NOMO-1 (cell line): ENCODE measurements around the gene AVP.
"Not testable (repeated sequence)": the region's sequence is repeated elsewhere in the genome, so short reads cannot be mapped to it uniquely, and the experiment has no call there.

ENCODE experiments used
- DNase-seq, 2 experiments: peaks; one replicate each; lab custom pipeline; 2025; ENCODE audit not compliant: unreplicated experiment in 2 of 2; lab: John Stamatoyannopoulos, UW

AVP gene

GRCh38 chr20:3084986-3085360 is 449 bp upstream of the AVP start:
- no peak for DNase-seq

DNA sequence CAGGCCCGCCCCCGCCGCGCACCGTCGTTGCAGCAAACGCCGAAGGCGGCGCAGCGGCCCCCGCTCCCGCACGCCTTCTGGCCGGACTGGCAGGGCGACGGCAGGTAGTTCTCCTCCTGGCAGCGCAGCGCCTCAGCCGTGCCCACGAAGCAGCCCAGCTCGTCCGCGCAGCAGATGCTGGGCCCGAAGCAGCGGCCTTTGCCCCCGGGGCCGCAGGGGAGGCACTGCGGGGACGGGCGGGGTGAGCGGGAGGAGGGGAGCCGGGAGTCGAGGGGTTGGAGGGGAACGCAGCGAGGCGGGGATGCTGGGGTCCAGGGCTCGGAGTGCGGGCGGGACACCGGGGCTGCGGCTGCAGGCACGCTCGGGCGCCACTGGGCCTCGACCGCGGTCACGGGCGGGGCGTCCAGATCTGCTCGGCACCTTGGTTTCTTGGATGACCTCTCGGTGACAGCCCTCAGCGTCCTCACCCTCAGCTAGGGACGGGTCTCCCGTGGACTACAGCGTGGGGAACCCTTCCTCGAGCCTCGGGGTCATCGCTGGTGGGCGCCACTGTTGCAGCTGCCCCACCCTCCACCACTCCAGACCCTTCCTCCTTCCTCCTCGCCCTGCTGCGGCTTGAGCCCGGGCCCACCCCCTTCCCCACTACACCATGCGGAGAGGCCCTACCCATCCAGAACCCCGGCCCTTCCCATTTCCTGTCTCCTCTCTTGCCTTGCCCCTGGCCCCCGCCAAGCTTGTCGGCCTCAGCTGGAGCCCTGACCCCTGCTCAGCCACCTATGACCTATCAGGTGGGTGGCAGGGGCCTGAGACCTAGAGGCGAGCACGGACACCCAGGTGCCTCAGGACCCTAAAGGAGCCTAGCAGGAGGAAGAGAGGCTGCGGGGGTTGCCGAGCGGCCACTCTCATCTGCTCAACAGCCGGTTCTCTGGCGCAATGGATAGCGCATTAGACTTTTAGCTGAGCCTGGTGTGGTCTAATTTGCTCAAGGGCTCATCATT is 1.3 kb downstream of the AVP start:
- no peak for DNase-seq

DNA sequence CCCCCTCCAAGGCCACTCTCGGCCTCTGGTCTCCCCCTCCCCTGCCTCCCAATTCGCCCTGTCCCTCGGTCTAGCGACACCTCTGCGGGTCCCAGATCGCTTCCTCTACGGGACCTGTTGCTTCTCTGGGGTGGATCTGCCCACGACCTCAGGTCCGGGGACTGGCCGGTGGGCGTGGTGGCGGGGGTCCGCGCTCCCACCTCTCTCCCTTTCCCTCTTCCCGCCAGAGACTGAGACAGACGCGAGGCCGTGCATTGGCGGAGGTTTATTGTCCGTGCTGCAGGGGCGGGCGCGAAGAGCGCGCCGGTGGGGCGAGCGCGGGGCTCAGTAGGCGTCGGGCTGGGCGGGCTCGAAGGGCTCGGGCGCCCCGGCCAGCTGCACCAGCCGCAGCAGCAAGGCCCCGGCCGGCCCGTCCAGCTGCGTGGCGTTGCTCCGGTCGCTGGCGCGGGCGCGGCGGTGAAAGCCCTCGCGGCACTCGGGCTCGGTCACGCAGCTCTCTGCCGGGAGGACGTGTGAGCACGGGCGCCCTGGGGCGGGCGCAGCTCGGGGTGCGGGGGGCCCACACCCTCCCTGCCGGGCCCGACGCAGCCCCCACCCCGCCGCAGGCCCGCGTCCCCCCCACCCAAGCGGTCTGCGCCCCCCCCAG is 2.1 kb downstream of the AVP start:
- DNase-seq, result no peak

- DNase-seq, result no peak
These were observed 2.9 kb downstream of the AVP start for GRCh38 chr20:3081641-3082040.

DNA sequence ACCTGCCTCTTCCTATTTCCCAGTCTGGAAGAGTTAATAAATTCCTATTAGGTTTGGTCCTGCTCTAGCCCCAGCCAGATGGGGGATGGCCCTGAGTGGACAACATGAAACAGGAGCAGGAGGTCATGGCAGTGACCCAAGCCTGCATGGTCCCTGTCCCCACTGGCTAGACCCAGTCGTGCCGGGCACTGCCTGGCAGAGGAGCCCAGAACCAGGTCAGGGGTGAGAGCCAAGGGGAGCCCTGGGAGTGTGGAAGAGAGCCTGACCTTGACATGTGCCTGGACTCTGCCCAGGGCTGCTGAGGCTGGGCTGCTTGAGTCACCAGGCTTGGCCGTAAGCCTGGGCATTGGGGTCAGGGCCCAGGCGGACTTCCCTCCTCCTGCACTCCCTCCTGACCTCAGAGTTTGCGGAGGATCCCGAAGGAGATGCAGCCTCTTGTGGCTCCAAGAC is 3.6 kb downstream of the AVP start:
- DNase-seq, result no peak

DNA sequence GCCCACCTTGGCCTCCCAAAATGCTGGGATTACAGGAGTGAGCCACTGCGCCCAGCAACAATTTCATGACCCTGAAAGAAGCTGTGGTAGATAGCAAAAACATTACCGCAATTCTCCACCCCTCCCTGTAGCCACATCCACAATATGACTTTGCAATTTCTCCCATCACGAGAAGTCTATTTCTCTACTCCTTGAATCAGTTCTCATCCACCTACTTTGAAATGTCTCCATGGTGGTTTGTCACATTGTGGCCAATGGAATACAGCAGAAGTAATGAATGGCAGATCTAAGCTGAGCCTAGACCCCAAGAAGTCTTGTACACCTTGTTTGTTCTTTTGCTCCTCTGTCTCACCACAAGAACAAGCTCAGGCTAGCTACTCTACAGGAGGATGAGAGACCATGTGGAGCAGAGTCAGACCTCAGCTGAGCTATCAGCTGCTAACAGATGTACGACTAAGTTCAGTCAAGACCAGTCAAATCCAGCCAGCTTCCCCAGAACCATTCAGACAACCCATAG is 6.8 kb downstream of the AVP start:
- peak; percentile 13 to 23 for DNase-seq

GRCh38 chr20:3075315-3075714 is 9.2 kb downstream of the AVP start:
- DNase-seq, result not testable (repeated sequence)

GRCh38 chr20:3074812-3075211 is 9.7 kb downstream of the AVP start:
- peak; percentile 11 to 19 for DNase-seq

GRCh38 chr20:3073251-3073643 is 11.3 kb downstream of the AVP start:
- not testable (repeated sequence) for DNase-seq

DNA sequence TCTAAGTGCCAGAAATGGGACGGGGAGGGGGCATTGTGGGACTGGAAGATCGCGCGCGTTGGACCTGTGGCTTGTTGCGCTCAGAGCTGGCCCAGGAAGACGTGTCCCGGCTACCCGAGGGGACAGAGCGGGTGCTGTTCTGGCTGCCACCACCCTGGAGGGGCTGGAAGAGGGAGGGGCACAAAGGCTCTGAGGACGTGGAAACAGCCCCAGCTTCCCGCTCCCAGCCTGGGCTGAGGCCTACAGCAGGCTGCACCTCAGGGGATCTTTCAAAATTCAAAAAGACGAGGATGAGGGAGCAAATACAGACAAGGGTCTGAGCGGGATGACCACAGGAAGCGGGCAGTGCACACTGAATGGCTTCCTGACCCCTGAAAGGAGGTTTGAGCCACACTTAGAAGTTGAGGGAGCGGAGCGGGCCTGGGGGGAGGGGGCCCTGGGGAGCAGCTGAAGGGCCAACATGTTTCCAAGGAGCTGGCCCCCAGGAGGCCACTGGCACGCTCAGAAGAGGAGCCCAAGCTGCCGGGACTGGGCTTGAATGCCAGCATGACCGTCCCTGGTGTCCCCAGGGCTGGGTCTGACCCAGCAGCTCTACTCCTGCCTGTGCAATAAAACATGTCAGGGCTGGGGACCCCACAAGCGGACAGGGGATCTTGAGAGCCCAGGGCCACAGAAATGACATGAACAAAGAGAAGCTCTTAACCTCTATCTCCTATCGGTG is 11.8 kb downstream of the AVP start:
- DNase-seq, result no peak

DNA sequence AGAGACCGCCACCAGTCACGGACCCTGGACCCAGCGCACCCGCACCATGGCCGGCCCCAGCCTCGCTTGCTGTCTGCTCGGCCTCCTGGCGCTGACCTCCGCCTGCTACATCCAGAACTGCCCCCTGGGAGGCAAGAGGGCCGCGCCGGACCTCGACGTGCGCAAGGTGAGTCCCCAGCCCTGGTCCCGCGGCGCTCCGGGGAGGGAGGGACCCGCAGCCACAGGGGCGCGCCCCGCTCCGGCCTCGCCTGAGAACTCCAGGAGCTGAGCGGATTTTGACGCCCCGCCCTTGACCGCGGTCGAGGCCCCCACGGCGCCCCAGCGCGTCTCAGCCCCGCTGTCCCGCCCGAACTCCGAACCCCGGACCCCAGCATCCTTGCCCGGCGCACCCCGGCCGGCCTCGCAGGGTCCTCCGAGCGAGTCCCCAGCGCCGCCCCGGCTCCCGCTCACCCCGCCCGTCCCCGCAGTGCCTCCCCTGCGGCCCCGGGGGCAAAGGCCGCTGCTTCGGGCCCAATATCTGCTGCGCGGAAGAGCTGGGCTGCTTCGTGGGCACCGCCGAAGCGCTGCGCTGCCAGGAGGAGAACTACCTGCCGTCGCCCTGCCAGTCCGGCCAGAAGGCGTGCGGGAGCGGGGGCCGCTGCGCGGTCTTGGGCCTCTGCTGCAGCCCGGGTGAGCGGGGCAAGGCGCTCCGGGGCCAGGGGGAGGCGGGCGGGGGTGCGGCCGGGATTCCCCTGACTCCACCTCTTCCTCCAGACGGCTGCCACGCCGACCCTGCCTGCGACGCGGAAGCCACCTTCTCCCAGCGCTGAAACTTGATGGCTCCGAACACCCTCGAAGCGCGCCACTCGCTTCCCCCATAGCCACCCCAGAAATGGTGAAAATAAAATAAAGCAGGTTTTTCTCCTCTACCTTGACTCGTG is 12.7 kb downstream of the AVP start, which contains the start of gene OXT:
Gene OXT, plus strand, starts transcription at position 11 of the 920 bp plus-strand sequence. Its CDS starts 36 bp downstream, at position 47.
- peak; percentile 9 to 24 for DNase-seq

GRCh38 chr20:3071266-3071609 is 13.3 kb downstream of the AVP start:
- DNase-seq, result no peak

GRCh38 chr20:3070725-3071124 is 13.8 kb downstream of the AVP start:
- DNase-seq, result no peak

DNA sequence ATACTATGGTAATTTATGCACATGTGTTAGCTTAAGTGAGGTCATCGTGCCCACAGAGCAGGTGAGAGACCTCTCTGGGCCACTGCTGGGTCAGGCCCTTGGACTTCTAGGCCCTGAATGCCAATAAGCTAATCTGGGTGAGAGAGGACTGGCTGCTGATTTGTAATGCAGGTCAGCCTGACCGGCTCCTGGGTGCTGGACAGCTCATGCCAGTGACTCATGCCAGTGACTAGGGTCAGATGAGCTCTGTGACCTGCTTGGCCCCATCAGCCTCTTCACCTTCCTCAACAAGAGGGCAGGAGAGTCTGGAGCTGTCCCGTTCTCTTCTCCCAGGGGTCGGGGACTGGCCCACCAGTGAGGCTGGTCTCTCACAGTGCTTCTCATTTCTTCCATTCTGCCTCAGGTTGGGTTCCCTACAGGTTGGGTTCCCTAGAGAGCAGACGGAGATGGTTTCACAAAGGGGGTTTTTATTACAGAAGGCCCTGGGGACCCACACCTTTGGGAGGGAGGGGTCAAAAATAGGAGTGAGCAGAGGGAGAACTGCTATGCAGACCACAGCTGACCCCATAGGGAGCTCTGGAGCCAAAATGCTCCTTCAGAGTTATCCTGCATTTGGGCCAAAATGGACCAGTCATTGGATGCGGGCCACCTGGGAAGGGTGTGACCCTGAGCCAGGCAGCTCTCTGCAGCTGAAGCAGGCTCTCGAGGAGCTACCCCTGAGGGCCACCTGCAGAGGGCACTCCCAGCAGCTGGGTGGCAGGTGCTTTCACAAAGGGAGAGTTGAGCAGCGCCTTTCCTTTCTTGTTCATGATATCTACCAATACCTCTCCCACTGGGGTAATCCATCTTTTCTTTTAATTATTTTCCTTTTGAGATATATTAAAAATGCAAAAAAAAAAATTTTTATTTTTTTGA is 15.3 kb downstream of the AVP start:
- no peak for DNase-seq

DNA sequence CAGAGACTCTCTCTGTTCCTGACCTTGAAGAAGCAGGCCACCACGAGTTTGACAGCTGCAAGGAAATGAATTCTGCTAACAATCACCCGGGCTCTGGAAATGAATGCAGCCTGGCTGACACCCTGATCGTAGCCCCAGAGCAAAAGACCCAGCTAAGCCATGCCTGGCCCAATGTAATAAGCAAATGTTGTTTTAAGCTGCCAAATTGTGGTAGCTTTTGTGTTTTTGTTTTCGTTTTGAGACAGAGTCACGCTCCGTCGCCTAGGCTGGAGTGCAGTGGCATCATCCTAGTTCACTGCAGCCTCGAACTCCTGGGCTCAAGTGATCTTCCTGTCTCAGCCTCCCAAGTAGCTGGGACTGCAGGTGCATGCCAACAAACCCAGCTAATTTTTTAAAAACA is 16.4 kb downstream of the AVP start:
- no peak for DNase-seq

DNA sequence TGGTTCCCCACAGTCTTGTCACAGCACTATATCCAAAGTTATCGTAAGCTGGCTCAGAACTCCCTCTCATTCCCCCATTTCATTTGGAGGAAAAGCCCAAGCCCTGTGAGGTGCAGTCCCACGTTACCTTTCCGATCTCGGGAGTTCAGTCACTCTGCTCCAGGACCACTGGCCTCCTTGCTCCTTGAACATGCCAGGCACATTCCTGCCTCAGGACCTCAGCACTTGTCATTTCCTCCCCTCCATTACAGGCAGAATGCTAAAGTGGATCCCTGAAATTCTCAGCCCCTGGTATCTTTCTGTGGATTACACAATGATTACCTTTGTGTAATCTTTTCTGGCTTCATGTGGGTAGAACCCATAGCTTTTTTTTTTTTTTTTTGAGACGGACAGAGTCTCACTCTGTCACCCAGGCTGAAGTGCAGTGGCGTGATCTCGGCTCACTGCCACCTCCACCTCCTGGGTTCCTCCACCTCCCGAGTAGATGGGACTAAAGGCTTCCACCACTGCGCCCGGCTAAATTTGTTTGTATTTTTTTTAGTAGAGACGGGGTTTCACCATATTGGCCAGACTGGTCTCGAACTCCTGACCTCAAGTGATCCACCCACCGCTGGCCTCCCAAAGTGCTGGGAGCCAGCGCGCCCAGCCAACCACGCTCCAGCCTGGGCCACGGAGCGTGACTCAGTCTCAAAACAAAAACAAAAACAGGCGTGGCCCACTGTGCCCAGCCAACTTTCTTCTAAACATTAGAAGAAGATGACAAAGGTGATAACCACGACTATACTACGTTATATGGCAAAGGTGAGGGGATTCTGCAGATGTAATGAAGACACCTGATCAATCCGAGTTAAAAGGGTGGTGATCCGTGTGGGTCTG is 17.1 kb downstream of the AVP start:
- DNase-seq, result no peak

DNA sequence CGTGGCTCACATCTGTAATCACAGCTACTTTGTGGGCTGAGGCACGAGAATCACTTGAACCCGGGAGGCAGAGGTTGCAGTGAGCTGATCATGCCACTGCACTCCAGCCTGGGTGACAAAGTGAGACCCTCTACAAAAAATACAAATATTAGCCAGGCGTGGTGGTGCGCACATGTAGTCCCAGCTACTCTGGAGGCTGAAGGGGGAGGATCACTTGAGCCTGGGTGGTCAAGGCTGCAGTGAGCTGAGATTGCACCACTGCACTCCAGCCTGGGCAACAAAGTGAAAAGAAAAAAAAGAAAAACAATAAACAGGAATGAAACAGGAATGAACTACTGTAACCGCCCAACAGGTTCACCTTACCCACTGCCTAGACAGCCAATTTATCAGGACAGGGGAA is 20.4 kb downstream of the AVP start:
- DNase-seq, result not testable (repeated sequence)

GRCh38 chr20:3059489-3059888 is 25.0 kb downstream of the AVP start:
- DNase-seq, result no peak
